ENCODE results near the gene MAK.

Gene MAK

GRCh38 chr6:10877012-10877411, 38.7 kb upstream of the MAK start:
- Histone ChIP-seq H3K27ac (no peak overlapping the region), H3K4me2 (no peak overlapping the region), H3K4me1 (ENCODE audit: low read depth, poor library complexity, severe bottlenecking) (no peaks in the 10 kb centered on the region), H3K36me3 (ENCODE audit: insufficient read depth) (no peaks in the 10 kb centered on the region), H2AFZ (ENCODE audit: low read depth) (no peak overlapping the region), H3K9ac (no peak overlapping the region), H3K4me3 (IDR thresholded peaks at IDR 0.05; ENCODE audit: insufficient read depth, low read depth, low read length) (no peak overlapping the region), H3K79me2 (ENCODE audit: insufficient read depth, low read depth) (no peaks in the 10 kb centered on the region), H3K27me3 (ENCODE audit: insufficient read depth, low read depth) (no peaks in the 10 kb centered on the region), H4K20me1 (ENCODE audit: insufficient read depth) (no peaks in the 10 kb centered on the region)
- TF ChIP-seq, protein P1, sequence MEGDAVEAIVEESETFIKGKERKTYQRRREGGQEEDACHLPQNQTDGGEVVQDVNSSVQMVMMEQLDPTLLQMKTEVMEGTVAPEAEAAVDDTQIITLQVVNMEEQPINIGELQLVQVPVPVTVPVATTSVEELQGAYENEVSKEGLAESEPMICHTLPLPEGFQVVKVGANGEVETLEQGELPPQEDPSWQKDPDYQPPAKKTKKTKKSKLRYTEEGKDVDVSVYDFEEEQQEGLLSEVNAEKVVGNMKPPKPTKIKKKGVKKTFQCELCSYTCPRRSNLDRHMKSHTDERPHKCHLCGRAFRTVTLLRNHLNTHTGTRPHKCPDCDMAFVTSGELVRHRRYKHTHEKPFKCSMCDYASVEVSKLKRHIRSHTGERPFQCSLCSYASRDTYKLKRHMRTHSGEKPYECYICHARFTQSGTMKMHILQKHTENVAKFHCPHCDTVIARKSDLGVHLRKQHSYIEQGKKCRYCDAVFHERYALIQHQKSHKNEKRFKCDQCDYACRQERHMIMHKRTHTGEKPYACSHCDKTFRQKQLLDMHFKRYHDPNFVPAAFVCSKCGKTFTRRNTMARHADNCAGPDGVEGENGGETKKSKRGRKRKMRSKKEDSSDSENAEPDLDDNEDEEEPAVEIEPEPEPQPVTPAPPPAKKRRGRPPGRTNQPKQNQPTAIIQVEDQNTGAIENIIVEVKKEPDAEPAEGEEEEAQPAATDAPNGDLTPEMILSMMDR (conservative IDR thresholded peaks at IDR 0.05; ENCODE audit: low read depth, low read length) = no peak

DNA sequence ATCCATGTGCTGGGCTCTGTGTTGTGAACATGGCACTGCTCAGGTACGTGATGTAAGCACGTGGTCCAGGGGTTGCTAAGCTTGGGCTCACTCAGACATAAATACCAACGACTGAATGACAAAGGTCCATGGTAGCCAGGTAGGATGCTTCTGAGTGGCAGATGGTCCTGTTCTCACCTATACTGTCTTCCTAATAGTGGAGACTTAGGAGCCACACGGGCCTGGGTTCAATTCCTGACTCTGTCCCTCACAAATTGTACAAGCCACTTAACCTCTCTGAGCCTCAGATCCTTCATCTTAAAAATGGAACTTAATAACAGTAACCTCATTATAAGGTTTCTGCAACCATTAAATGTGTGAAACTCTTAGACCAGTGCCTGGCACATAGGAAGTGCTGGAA, 36.7 kb upstream of the MAK start:
- H3K79me2 ChIP-seq (ENCODE audit: insufficient read depth, low read depth) = no peaks in the 10 kb centered on the region
- TF ChIP-seq, protein P1 (conservative IDR thresholded peaks at IDR 0.05; ENCODE audit: low read depth, low read length) = no peak
- H3K36me3 ChIP-seq (ENCODE audit: insufficient read depth) = no peaks in the 10 kb centered on the region
- no peaks in the 10 kb centered on the region for H3K4me1 ChIP-seq (ENCODE audit: low read depth, poor library complexity, severe bottlenecking)
- no peak overlapping the region for H3K27ac ChIP-seq
- H3K9ac ChIP-seq = no peak overlapping the region
- H3K27me3 ChIP-seq (ENCODE audit: insufficient read depth, low read depth) = no peaks in the 10 kb centered on the region
- no peak overlapping the region for H2AFZ ChIP-seq (ENCODE audit: low read depth)
- no peak overlapping the region for H3K4me3 ChIP-seq (IDR thresholded peaks at IDR 0.05; ENCODE audit: insufficient read depth, low read depth, low read length)
- H4K20me1 ChIP-seq (ENCODE audit: insufficient read depth) = no peaks in the 10 kb centered on the region
- no peak overlapping the region for H3K4me2 ChIP-seq

- no peaks in the 10 kb centered on the region for H3K36me3 ChIP-seq (ENCODE audit: insufficient read depth)
- no peak overlapping the region for H2AFZ ChIP-seq (ENCODE audit: low read depth)
- H3K4me3 ChIP-seq (IDR thresholded peaks at IDR 0.05; ENCODE audit: insufficient read depth, low read depth, low read length) = no peak overlapping the region
- H3K27ac ChIP-seq = no peak overlapping the region
- H3K9ac ChIP-seq = no peak overlapping the region
- TF ChIP-seq, protein P1 (conservative IDR thresholded peaks at IDR 0.05; ENCODE audit: low read depth, low read length) = no peak
- H3K79me2 ChIP-seq (ENCODE audit: insufficient read depth, low read depth) = no peaks in the 10 kb centered on the region
- no peaks in the 10 kb centered on the region for H3K27me3 ChIP-seq (ENCODE audit: insufficient read depth, low read depth)
- no peaks in the 10 kb centered on the region for H4K20me1 ChIP-seq (ENCODE audit: insufficient read depth)
- no peak overlapping the region for H3K4me2 ChIP-seq
- H3K4me1 ChIP-seq (ENCODE audit: low read depth, poor library complexity, severe bottlenecking) = no peaks in the 10 kb centered on the region
Measured at GRCh38 chr6:10874207-10874606, 35.9 kb upstream of the MAK start.

GRCh38 chr6:10873374-10873773, 35.0 kb upstream of the MAK start:
- Histone ChIP-seq H3K4me3 (IDR thresholded peaks at IDR 0.05; ENCODE audit: insufficient read depth, low read depth, low read length) (no peak overlapping the region), H3K4me2 (no peak overlapping the region), H3K9ac (no peak overlapping the region), H2AFZ (ENCODE audit: low read depth) (no peak overlapping the region), H4K20me1 (ENCODE audit: insufficient read depth) (no peaks in the 10 kb centered on the region), H3K27ac (no peak overlapping the region), H3K27me3 (ENCODE audit: insufficient read depth, low read depth) (no peaks in the 10 kb centered on the region), H3K36me3 (ENCODE audit: insufficient read depth) (no peaks in the 10 kb centered on the region), H3K4me1 (ENCODE audit: low read depth, poor library complexity, severe bottlenecking) (no peaks in the 10 kb centered on the region), H3K79me2 (ENCODE audit: insufficient read depth, low read depth) (no peaks in the 10 kb centered on the region)
- TF ChIP-seq, protein P1 (conservative IDR thresholded peaks at IDR 0.05; ENCODE audit: low read depth, low read length) = no peak
